ENCODE measurements around the gene SRBD1.

The SRBD1 gene

DNA sequence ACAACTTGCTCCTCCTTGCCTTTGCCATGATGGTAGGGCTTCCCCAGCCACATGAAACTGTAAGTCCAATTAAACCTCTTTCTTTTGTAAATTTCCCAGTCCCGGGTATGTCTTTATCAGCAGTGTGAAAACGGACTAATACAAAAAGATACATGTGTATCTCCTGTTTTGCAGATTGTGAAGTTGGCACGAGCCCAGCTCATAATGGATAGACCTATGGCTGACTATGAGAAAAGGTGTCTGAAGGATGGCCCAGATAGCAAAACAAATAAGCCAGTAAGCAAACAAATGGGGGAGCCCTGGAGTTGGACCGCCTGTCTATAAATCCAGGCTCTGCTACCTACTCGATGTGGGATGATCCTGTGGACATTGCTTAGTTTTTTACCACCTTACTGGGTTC lies 24.9 kb upstream of the SRBD1 start:
- DNase-seq (ENCODE audit: low read depth, low spot score): no peak

DNA sequence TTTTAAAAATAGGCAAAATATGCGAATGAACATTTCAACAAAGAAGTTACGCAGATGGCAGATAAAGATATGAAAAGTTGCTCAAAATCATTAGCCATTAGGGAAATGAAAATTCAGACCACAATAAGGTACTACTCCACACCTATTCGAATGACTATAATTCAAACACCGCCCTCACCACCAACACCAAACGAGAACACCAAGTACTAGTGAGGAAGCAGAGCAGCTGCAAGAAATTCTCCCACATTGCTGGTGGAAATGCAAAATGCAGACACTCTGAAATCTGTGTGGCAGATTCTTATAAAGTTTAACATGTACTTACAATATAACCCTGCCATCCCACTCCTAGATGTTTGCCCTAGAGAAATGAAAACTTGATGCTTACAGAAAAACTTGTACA lies 23.2 kb upstream of the SRBD1 start:
- DNase-seq (ENCODE audit: low read depth, low spot score): no peak

DNA sequence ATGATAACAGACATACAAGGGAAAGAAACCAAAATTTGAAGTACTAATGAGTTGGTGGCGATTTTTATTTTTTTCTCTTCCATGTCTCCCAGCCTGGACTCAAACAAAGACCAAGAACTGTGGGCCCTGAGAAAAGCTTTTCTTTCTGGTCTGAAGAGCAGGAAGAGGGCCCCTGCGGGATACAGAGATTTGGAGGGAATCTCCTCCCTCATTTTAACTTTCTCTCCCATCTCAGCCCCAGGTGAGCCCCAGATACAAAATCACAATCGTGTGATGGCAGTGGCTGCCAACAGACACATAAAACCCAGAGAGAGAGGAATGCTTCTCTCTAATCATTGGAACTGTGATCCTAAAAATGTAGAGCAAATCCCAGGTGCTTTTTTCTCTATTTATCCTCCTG lies 20.9 kb upstream of the SRBD1 start:
- no peak for DNase-seq (ENCODE audit: low read depth, low spot score)

DNA sequence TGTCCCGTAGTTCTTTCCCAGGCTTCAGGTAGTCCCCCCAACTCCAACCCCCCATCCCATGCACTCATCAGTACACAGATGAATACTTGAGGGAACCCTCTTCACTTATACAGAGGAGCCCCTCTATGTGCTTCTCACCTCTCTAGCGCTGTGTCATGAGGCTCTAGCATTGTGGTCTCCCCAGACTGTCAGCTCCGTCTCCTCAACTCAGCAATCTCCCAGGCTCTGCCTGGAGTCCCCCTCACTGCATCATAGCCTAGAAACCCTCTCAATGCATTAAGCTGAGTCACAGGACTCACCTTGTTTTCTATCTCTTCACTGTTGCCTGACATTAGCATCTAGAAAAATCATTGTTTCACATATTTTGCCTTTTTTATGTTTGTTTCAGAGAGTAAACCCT lies 20.3 kb upstream of the SRBD1 start:
- DNase-seq (ENCODE audit: low read depth, low spot score): no peak

DNA sequence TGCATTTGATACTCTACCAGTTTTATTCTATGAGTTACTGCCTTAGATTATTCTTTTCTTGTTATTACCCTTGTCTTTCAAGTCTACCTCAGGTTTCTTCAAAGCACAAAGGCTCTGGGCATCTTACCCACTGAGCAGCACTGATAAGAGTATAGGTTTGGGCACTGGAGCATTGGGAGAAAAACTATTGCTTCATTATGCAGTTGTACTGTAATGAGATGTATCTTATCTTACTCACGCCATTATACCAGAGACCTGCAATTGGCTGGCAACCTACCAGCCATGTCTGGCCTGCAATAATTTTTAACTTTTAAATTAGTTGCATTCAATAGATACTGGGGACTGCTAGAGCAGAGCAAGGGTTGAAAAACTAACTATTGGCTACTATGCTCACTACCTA lies 18.9 kb upstream of the SRBD1 start:
- DNase-seq (ENCODE audit: low read depth, low spot score): no peak

DNA sequence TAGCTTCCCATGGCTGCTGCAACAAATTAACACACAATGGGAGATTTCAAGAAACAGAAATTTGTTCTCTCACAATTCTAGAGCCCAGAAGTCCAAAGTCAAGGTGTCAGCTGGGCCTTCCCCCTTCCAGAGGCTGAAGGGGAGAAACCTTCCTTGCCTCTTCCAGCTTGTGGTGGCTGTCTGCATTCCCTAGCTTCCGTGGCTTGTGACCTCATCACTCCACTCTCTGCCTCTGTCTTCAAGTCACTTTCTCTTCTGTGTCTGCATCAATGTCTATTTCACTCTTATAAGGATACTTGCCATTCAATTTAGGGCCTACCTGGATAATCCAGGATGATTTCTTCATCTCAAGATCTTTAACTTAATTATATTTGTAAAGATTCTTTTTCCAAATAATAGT lies 16.8 kb upstream of the SRBD1 start:
- DNase-seq (ENCODE audit: low read depth, low spot score): no peak

DNA sequence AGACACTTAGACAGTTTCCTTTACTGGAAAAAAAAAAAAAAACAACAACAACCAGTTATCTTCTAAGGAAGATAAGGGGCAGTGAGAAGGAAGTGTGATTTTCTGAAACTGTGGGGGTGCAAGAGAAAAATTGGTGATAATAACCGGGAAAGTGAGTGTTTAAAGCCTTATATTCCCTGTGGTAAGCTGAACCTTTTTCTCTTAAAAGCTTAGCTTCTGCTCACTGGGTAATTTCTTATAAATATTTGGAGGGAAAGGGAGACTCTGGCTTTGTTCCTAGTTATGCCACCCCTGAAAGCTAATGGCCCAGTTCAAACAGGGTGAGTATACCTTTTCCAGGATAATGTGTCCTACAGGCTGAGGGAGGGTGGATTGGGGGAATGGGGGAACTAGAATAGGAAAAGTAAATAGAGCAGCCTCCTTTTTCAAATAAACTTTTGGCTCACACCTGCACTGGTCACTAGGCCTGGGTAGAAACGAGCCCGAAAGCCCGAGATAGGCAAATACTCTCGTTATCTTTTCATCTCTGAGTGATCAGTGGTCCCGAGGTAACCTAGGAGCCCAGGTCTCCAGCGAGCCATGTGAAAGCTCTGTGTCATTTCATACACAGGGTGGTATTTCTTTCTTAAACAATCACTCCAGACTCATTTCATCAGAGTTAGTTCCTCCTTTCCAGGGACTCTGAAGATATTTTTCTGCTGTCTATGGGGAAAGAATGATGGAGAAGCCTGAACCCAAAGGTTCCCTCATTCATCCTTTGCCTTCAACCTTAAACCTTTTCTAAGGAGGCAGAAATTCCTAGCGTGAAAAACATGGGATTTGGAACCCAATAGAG lies 15.5 kb upstream of the SRBD1 start:
- DNase-seq (ENCODE audit: low read depth, low spot score): no peak

DNA sequence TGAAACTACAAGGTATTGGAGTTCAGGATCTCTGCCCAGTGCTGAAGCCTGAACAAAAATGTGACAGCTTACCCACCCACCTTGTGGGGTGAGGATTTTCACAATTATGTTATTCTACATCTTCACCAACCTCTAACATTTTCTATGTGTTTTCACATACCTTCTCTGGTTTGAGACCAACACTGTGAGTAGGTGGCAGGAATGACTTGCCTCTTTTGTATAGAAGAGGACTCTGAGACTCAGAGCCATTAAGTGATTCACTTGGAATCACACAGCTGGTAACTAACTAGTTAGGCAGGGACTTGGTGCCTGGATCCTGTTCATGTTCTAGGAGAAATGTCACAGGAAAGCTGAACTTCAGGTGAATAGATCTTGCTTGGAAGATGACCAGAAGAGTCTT lies 14.8 kb upstream of the SRBD1 start:
- DNase-seq (ENCODE audit: low read depth, low spot score): no peak

DNA sequence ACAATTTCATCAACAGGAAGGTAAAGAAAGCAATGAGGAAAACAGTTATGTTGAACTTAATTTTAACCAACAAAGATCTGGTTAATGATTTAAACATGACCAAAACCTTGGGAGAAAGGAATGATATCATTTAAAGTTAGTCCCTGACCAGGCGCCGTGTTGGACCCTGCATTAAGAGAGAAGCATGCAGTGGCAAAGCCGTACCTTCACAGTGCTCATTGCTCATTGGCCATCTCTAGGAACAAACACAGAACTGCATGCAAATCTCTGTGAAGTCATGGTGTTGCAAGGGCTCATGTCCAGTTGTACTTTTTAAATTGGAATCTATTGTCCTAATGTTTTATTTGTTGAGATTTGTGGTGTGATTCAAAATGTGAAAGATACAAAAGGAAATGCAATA lies 12.0 kb upstream of the SRBD1 start:
- DNase-seq (ENCODE audit: low read depth, low spot score): no peak

DNA sequence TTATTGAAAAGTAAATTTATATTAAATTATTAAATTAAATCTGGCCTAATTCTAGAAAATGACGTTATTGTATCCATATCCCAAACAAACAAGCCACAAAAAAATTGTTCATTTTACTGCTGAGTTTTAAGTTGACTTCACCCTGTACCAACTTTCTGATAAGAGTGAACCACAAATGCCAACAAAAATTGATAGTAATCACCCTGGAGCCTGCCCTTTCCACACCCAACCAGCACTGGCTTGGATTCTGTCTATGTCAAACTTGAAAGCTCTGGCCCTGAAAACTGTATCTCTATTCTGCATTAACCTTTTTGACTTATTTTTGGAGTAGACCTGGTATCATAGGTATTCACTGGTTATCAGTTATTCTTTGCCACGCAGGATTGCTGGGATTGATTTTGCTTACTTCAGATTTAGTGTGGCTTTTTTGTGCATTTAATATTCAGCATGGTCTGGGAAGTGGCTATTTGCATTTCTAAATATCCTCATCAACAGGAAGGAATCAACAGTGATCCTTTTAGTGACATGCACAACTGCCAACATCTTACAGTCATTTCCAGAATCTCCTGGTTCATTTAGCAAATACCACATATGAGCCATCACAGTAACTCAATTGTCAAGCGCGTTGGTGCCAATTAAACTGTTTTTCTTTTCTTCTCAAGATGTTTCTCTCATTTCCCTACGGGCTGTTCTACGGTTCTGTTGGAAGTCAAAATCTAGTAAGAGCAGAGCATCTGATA lies 11.4 kb upstream of the SRBD1 start:
- no peak for DNase-seq (ENCODE audit: low read depth, low spot score)

DNA sequence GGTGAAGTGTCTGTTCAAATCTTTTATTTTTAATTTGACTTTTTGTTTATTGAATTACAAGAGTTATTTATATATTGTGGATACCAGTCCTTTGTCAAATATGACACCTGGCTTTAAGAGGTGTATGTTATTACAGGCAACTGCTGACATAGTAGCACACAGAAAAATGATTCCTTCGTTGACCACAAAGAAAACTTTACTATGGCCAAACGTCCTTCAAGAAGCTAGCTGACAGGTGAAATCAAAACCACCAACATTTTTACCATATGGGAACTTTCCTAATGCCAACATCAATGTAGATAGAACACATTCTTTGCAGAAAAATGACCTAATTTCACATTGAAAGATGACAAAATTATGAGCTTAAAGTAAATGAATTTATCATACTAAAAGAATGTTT lies 6.4 kb upstream of the SRBD1 start:
- DNase-seq (ENCODE audit: low read depth, low spot score): no peak

DNA sequence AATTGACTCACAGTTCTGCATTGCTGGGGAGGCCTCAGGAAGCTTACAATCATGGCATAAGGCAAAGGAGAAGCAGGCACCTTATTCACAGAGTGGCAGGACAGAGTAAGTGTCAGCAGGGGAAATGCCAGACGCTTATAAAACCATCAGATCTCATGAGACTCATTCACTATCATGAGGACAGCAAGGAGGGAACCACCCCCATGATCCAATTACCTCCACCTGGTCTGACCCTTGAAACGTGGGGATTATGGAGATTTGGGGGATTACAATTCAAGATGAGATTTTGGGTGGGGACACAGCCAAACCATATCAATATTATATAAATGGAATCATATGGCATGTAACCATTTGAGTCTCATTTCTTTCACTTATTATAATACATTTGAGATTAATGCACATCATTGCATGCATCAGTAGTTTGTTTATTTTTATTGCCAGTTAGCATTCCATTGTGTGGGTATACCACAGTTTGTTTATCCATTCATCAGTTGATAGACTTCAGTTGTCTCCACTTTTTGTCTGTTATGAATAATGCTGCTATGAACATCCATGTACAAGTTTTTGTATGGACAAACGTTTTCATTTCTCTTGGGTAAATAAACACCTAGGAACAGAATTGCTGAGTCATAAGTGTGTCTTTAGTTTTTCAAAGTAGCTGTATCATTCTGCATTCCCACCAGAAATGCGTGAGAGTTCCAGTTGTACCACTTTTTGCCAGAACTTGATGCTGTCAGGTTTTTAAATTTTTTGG lies 5.8 kb upstream of the SRBD1 start:
- DNase-seq (ENCODE audit: low read depth, low spot score): no peak

DNA sequence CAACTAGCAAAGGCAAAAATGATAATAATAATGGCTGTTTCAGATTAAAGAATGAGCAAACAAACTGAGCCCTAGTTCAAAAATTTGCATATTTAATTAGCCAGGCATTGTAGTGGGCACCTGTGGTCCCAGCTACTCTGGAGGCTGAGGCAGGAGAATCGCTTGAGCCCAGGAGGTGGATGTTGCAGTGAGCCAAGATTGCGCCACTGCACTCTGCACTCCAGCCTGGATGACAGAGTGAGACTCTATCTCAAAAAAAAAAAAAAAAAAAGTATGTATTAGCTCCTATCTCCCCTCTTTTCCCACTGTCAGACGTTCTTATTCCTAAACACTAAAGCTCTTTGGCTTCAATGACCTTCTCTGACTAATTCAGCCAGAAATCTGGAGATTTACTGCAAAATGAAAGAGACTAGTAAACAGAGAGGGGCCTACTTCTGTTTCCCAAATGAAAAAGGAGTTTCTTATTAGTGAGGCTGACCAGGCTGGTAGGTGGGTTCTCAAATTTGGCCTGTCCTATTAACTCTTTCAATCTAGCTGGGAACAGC lies 3.9 kb upstream of the SRBD1 start:
- DNase-seq (ENCODE audit: low read depth, low spot score): no peak

DNA sequence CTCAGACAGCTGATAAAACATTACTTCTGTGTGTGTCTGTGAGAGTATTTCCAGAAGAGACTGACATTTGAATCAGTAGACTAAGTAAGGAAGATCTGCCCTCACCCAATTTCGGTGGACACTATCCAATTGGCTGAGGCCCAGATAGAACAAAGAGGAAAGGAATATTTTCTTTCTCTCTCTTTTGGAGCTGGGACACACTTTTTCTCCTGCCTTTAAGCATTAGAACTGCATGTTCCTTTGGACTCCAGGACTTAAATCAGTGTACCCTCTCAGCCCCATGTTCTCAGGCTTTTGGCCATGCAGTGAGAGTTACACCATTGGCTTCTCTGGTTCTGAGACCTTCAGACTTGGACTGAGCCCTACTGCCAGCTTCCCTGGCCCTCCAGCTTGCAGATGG lies 3.3 kb upstream of the SRBD1 start:
- no peak for DNase-seq (ENCODE audit: low read depth, low spot score)

DNA sequence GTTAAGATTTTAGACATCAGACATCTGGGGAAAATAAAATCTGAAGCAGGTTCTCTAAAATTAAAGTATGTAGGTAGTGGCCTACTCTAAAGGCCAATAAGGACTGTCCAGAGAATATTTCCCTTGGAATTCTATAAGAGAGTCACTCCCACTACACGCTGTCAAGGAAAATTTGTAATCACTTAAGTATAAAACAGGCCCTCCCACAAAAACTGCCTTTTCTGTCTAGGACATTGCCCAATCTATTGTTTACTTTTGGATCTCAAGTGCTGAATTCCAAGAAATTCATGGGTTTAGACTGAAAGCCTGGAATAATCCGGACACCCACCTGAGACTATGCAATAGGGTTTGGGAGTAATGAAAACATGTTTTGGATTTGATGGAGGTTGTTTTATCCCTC lies 1.7 kb upstream of the SRBD1 start:
- no peak for DNase-seq (ENCODE audit: low read depth, low spot score)

DNA sequence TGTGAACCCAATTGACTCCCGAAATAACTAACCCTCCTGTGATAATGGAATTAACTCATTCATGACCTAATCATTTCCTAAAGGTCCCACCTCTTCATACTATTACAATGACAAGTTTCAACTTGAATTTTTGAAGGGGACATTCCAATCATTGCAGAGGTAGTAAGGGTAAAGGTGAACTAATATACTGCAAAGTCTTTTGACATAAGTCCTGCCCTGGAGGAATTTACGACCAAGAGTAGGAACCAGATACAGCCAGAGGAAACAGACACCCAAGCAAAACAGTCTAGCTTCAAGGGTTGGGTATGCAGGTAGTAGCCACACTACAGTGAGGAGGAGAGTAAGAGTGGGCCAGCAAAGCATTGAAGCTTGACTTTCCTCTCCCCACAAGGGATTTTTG lies 1.2 kb upstream of the SRBD1 start:
- no peak for DNase-seq (ENCODE audit: low read depth, low spot score)

DNA sequence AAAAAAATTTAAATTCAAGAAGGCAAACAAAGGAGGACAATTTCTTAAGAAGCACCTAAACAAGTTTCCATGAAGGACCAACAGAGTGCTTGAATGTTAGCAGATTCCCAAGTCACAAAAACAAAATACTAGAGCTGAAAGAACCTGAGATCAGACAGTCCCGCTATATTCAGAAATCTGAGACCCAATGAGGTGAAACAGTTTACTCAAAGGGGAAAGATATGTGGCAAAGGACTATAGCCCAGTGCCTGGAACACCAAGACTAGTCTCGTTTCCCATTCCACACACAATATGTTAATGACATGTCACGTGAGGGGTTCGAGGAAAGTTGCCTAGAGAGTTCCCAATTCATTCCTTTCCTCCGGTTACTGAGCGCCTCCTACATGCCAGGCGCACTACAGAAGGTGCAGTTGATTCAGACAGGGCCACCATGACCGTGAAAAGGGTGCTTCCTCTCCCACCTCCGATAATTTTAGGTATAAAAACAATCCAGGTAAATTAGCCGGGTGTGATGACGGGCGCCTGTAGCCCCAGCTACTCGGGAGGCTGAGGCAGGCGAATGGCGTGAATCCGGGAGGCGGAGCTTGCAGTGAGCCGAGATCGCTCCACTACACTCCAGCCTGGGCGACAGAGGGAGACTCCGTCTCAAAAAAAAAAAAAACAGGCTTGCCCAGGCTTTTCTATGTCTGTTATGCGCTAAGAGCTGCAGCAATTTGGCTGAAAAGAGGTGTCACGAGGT lies 617 bp downstream of the SRBD1 start:
- peak; percentile 20 for DNase-seq (ENCODE audit: low read depth, low spot score)

DNA sequence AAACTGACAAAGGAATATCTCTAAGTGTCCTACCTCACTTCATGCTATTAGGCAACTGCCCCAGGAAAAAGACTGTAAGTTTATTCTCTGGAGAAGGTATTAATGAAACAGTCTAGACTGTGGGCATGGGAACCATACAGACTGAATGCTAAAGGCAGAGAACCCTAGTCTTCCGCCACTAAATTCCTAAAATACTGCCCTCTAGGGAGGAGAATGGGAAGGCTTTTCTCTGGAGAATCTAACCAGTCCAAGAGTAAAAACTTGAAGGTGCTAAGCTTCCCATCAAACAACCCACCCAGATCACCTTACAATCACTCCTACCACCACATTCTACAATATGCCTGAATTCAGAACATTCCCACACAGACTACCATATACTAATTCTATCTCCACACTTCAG lies 3.4 kb downstream of the SRBD1 start:
- DNase-seq (ENCODE audit: low read depth, low spot score): no peak

DNA sequence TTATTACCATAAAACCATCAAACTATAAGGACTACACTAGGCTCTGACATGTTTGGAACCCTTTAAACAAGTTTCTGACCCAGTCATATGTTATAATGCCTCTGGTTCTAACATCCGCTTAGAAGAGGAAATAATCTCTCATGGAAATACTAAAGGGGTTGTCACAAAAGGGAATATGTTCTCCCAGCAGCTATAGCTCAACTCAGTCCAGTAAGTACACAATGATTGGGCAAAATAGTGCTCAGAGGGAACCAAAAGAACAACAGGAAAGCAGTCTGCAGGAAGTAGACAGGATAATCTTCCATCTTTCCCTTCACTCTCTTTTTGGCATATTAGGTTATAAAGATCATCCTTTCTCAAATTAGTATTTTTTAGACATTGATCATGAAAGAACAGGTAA lies 4.3 kb downstream of the SRBD1 start:
- no peak for DNase-seq (ENCODE audit: low read depth, low spot score)

DNA sequence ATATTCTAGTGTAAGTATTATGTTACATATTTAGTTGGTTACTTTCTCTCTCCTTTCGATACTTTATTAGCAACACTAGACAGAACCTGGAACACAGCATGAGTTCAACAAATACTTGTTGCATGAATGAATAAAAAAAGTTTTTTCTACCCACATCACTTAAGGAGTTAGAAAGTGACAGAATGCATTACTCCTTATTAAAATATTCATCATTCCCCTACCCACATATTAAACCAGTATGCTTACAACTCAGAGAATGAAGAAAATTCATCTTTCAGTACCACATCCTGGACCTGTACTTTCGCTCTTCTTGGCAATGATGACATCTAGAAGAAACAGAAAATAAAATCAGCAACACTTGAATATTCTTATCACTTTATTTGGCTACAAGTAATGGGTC lies 6.0 kb downstream of the SRBD1 start:
- no peak for DNase-seq (ENCODE audit: low read depth, low spot score)

DNA sequence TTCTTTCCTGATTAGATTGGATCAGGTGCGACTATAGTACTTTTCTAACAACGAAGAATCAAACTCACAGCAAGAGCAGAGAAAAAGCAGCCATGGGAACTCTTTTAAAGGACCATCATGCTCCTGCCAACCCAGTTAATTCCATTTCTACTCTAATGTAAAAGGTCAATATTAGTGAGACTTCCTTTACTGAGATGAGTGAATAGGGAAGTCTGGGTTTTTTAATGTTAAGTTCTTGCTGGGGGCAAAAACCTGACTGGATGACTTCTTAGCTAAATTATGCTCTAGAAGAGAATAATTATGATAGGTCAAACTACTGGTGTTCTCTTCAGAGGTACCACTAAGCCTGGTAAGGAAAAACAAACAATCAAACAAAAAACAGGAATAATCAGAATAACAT lies 8.4 kb downstream of the SRBD1 start:
- no peak for DNase-seq (ENCODE audit: low read depth, low spot score)

DNA sequence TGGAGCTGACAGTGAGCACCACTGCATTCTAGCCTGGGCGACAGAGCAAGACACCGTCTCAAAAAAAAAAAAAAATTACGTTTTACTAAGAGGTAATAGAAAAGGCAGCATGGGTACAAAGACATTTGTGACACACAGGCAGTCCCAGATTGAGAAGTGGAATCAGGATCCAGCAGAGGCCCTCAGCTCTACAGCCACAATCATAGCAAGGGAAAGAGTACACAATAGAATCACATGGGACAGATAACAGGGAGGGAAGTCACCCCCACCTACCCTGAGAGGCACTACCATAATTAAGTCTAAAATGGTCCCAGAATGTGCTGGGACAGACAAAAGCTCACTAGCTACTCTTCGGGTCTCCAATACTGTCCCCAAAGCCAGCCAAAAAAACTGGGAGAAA lies 12.5 kb downstream of the SRBD1 start:
- no peak for DNase-seq (ENCODE audit: low read depth, low spot score)

Data from brain pericyte (primary cell).